Right lobe of liver (tissue), 6 donors: ENCODE measurements around the gene ITPR3. TPM values are rescaled to one million over a fixed set of nuclear protein-coding genes. Genes with fewer than 3 reads are reported as not detected.

Experiments
- ATAC-seq, 4 donors: fragments of 200-7000 bp; cut with Tn5 transposase; one replicate each; pipeline ENCODE4 v1.9.1; 2020; ENCODE audit warnings: mild to moderate bottlenecking in 4 of 4, moderate library complexity in 4 of 4
- DNase-seq, 3 donors: peaks; one replicate each; pipeline ENCODE4 v3.0.0-alpha.2; 2020
- H3K27ac ChIP-seq, 3 donors: fragments of 200-600 bp; one replicate each; pipeline ENCODE4 v1.8.0; 2022
- H3K27me3 ChIP-seq, 2 donors: fragments of 200-600 bp; one replicate each; pipeline ENCODE4 v1.8.0; 2022
- H3K36me3 ChIP-seq, 4 donors: fragments of 200-600 bp; sonication (generic) in 1 of 4; one replicate each; pipeline versions ENCODE4 v1.5.1 to v1.8.0; 2017 to 2022; ENCODE audit warnings: control low read depth in 1 of 4
- H3K4me1 ChIP-seq, 4 donors: fragments of 200-600 bp; sonication (generic) in 1 of 4; one replicate each; pipeline versions ENCODE4 v1.5.1 to v1.8.0; 2017 to 2022; ENCODE audit warnings: control low read depth in 1 of 4
- H3K4me3 ChIP-seq, 3 donors: fragments of 200-600 bp; one replicate each; pipeline ENCODE4 v1.8.0; 2022
- H3K9me3 ChIP-seq, 4 donors: fragments of 200-600 bp; sonication (generic) in 1 of 4; one replicate each; pipeline versions ENCODE4 v1.5.1 to v1.8.0; 2017 to 2022; ENCODE audit warnings: control low read depth in 1 of 4
- CTCF ChIP-seq, 4 donors: fragments of 200-600 bp in 3 of 4; fragments of 450-650 bp in 1 of 4; IDR thresholded peaks; one replicate each; pipeline versions ENCODE4 v1.5.1 to v1.8.0; 2016 to 2022; ENCODE audit warnings: antibody characterized with exemption in 4 of 4, mild to moderate bottlenecking in 2 of 4
- POLR2A ChIP-seq: fragments of 450-650 bp; IDR thresholded peaks from one replicate; pipeline ENCODE4 v1.6.1; 2017; ENCODE audit warnings: antibody characterized with exemption, mild to moderate bottlenecking
- WGBS: methylation state at CpG from one replicate; pipeline ENCODE4 v1.1.6; 2018; ENCODE audit warnings: low coverage, low lambda C conversion rate; ENCODE audit not compliant: insufficient coverage; ENCODE audit errors: missing lambda C conversion rate; 5-methylcytosine and 5-hydroxymethylcytosine counted together
- intact Hi-C, 2 donors: fragments of 100-400 bp; cut with DNase I; formaldehyde crosslinking; loops; one replicate each; pipeline versions ENCODE4 v1.11.2 to v1.14.1; 2022
- total RNA-seq, 6 experiments: library from RNA; depleted of rRNA in 2 of 6; stranded (reverse); fragments of >200 nt in 2 of 6; fragmentation: NEBNext Ultra II Directional in 3 of 6; extraction: Animal tissue kit (Norgen Biotek cat#: 25700) in 3 of 6; gene quantifications; one replicate each; pipeline versions ENCODE4 v1.1.0 to v1.2.4, GENCODE V29; 2016 to 2023
- donor health status: DM: no; HTN: yes; CAD: no.
- donor health status: DM: no; HTN: no; CAD: no.
- donor health status: DM: no; HTN: no; CAD: no.
- donor health status: DM: no; HTN: yes; CAD: no.
- donor health status: DM: no; HTN: yes; CAD: no.

The ITPR3 gene
- total RNA-seq, 6 experiments from 2014 or later, result 0.79 to 3.5 (median 1.6) TPM

DNA sequence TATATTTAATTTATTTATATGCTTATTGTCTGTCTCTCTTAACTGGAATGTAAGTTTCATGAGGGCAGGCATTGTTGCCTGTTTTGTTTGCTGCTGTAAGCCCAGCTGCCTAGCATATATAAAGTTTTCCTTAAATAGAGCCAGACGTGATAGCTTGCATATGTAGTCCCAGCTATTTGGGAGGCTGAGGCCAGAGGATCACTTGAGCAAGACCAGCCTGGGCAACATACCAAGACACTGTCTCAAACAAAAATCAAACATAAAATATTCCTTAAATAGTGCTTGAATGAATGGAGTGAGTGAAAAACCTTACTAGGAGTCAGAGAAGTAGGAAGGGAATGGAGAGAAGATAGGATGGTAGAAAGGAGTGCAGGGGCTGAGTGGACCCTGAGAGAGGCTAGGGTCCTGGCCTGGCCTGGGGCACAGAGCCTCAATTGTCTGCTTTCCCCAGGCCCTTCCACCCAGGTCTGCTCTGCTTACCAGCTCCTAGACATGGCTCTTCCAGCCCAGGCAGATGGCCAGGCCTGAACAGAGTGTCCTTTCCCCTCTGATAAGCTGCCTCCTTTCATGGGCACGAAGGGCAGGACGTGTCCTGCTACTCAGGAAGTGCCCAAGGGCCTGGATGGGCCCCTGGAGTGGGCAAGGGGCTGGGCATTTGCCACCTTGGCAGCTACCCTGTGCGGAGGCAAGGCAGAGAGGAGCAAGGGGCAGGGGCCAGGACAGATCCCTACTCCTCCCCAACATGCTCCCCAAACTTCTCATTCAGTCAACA is 23.4 kb upstream of the ITPR3 start:
- Histone ChIP-seq H3K9me3 (no peaks in the 10 kb centered on the region), H3K36me3 (no peaks in the 10 kb centered on the region), H3K4me3 (no peak overlapping the region), H3K27me3 (no peaks in the 10 kb centered on the region), H3K27ac (no peak overlapping the region), H3K4me1 (no peaks in the 10 kb centered on the region)
- intact Hi-C loops, result no loop called here
- WGBS, result 33% methylated on average over 2 of the region's 4 CpGs
- ATAC-seq, result no peak
- DNase-seq, result no peak
- no peak for TF ChIP-seq POLR2A
- no peak for TF ChIP-seq CTCF (IDR thresholded peaks at IDR 0.05)

DNA sequence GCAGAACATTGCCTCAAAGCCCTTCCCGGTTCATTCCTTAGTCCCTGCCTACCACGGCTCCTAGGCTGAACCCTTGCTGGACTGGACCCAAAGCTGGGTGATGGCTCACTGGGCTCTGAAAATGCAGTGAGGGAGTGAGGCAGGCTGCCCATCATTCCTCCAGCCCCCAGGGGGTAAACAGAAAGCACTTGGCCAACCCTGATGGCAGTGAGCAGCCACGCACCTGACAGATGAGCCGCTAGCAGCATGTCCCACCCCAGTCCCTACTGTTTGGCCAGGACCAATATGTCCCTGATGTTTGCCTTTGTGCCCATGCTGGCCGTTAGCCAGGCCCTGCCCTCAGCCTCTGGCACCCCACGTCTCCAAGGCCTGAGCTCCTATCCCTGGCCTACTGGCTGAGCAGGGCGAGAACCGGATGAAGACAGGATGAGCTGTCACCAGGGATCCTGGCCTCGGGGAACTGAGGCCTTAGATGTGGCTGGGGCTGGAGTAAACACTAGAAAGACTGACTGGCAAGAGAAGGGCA is 21.6 kb upstream of the ITPR3 start:
- Histone ChIP-seq H3K4me1 (no peaks in the 10 kb centered on the region), H3K27ac (no peak overlapping the region), H3K9me3 (no peaks in the 10 kb centered on the region), H3K36me3 (no peaks in the 10 kb centered on the region), H3K27me3 (no peaks in the 10 kb centered on the region), H3K4me3 (no peak overlapping the region)
- intact Hi-C loops, result no loop called here
- DNase-seq (no peak), ATAC-seq (no peak)
- TF ChIP-seq POLR2A, result no peak
- no peak for TF ChIP-seq CTCF (IDR thresholded peaks at IDR 0.05)
- 72% methylated on average over 5 of the region's 9 CpGs for WGBS

GRCh38 chr6:33600761-33601160 is 20.4 kb upstream of the ITPR3 start:
- Histone ChIP-seq H3K9me3 (no peaks in the 10 kb centered on the region), H3K4me3 (no peak overlapping the region), H3K27ac (no peak overlapping the region), H3K4me1 (no peaks in the 10 kb centered on the region), H3K36me3 (no peaks in the 10 kb centered on the region), H3K27me3 (no peaks in the 10 kb centered on the region)
- intact Hi-C loops, result loop anchor here in 1 of 2 donors (5.0 kb wide), 1 partner anchor 87 kb away; no protein-coding TSS in a partner anchor
- DNase-seq, result no peak
- whole genome bisulfite sequencing, result 67% methylated on average over 3 of the region's 6 CpGs
- TF ChIP-seq CTCF (IDR thresholded peaks at IDR 0.05) (no peak), POLR2A (no peak)
- ATAC-seq, result no peak

DNA sequence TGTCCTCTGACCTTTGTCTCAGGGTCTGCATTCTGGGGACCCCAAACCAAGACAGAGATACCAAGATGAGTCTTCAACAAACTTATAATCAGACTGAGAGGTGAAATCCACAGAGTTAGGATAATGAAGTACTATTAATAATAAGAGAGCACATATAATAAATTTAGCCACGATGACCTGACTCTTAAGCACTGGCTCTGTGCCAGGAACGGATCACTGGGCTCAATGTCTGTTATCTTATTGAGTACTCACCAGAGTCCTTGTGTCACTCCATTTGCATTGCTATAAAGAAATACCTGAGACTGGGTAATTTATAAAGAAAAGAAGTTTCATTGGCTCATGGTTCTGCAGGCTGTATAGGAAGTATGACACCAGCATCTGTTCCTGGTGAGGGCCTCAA is 18.9 kb upstream of the ITPR3 start:
- WGBS, result 23% methylated on average over 2 of the region's 2 CpGs
- H3K27me3 ChIP-seq, result no peaks in the 10 kb centered on the region
- H3K27ac ChIP-seq, result no peak overlapping the region
- no peaks in the 10 kb centered on the region for H3K4me1 ChIP-seq
- intact Hi-C loops, result loop anchor here in 1 of 2 donors (5.0 kb wide), 1 partner anchor 85 kb away; no protein-coding TSS in a partner anchor
- H3K36me3 ChIP-seq, result no peaks in the 10 kb centered on the region
- ATAC-seq (no peak), DNase-seq (no peak)
- TF ChIP-seq POLR2A (no peak), CTCF (IDR thresholded peaks at IDR 0.05) (no peak)
- no peaks in the 10 kb centered on the region for H3K9me3 ChIP-seq
- no peak overlapping the region for H3K4me3 ChIP-seq
